Neural progenitor cell (in vitro differentiated cells): Measurements from ENCODE around the gene EYA4.

Experiments used
- EZH2 ChIP-seq: fragments of 200-600 bp; sonication (generic); IDR thresholded peaks from 2 replicates; pipeline ENCODE4 v1.6.1; 2017; ENCODE audit warnings: antibody characterized with exemption, mild to moderate bottlenecking, moderate library complexity
- TF ChIP-seq, protein P1 (sequence below): fragments of 200-600 bp; sonication (generic); IDR thresholded peaks from 2 replicates; pipeline ENCODE4 v1.5.1; 2017; ENCODE audit warnings: antibody characterized with exemption, mild to moderate bottlenecking

DNA sequence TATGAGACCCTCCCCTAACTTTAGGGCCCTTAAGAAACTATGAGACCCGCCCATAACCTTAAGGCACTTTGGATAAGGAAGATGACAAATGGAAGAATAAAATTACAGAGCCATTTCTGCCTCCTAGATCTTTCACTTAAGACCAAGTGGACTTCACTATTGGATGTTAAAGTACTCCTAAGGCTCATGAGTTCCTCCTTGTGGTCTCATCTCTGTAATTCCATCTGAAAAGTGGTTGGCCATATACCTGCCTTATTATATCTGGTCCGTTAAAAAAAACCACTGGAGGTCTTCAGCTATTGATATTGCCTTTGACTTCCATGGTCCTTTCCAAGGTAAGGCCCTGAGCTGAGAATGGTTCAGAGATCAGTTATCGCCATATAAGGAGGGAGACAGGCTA is 310.3 kb downstream of the EYA4 start:
- TF ChIP-seq EZH2: no peak
- TF ChIP-seq, protein P1, sequence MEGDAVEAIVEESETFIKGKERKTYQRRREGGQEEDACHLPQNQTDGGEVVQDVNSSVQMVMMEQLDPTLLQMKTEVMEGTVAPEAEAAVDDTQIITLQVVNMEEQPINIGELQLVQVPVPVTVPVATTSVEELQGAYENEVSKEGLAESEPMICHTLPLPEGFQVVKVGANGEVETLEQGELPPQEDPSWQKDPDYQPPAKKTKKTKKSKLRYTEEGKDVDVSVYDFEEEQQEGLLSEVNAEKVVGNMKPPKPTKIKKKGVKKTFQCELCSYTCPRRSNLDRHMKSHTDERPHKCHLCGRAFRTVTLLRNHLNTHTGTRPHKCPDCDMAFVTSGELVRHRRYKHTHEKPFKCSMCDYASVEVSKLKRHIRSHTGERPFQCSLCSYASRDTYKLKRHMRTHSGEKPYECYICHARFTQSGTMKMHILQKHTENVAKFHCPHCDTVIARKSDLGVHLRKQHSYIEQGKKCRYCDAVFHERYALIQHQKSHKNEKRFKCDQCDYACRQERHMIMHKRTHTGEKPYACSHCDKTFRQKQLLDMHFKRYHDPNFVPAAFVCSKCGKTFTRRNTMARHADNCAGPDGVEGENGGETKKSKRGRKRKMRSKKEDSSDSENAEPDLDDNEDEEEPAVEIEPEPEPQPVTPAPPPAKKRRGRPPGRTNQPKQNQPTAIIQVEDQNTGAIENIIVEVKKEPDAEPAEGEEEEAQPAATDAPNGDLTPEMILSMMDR: no peak
